Retinal pigment epithelial cell (primary cell): ENCODE measurements around the gene CLEC10A.

Source experiments
- DNase-seq: peaks from one replicate; pipeline ENCODE4 v3.0.0-alpha.2; 2010; ENCODE audit warnings: low read depth
- H3K4me3 ChIP-seq: 2 replicates; pipeline ENCODE4 v1.5.1; 2011; ENCODE audit warnings: mild to moderate bottlenecking, low read length, control low read depth, moderate library complexity
- CTCF ChIP-seq: conservative IDR thresholded peaks from 2 replicates; pipeline ENCODE4 v1.5.1; 2011; ENCODE audit warnings: low read depth, low read length, control low read depth, inconsistent platforms

Gene CLEC10A

GRCh38 chr17:7120123-7120522 is 40.1 kb upstream of the CLEC10A start:
- no peak overlapping the region for H3K4me3 ChIP-seq
- no peak for TF ChIP-seq CTCF
- no peak for DNase-seq

- no peak for TF ChIP-seq CTCF
- H3K4me3 ChIP-seq = no peak overlapping the region
- DNase-seq = no peak
Measured at GRCh38 chr17:7119314-7119713, 39.3 kb upstream of the CLEC10A start.

GRCh38 chr17:7114875-7115614 is 35.0 kb upstream of the CLEC10A start:
- no peak for DNase-seq
- no peak overlapping the region for H3K4me3 ChIP-seq
- TF ChIP-seq CTCF = no peak

GRCh38 chr17:7114241-7114874 is 34.3 kb upstream of the CLEC10A start, which contains the start of gene ASGR2:
TSS of gene ASGR2 (minus strand) at chr17:7114822. CDS start at chr17:7114240, 582 bp downstream.
- DNase-seq = no peak
- H3K4me3 ChIP-seq = no peak within 1 kb of the TSS
- no peak for TF ChIP-seq CTCF

- H3K4me3 ChIP-seq = no peak overlapping the region
- no peak for TF ChIP-seq CTCF
- DNase-seq = no peak
Measured at GRCh38 chr17:7113273-7114071, 33.4 kb upstream of the CLEC10A start.

- no peak for DNase-seq
- H3K4me3 ChIP-seq = no peak overlapping the region
- no peak for TF ChIP-seq CTCF
Measured at GRCh38 chr17:7112510-7113108, 32.6 kb upstream of the CLEC10A start.
